DMS53 (cell line): ENCODE data around the gene BLCAP.
"Not testable (repeated sequence)": the region's sequence is repeated elsewhere in the genome, so short reads cannot be mapped to it uniquely, and the experiment has no call there.

Experiments used
- DNase-seq: peaks from one replicate; lab custom pipeline; 2025; lab: John Stamatoyannopoulos, UW

Gene BLCAP, protein sequence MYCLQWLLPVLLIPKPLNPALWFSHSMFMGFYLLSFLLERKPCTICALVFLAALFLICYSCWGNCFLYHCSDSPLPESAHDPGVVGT

DNA sequence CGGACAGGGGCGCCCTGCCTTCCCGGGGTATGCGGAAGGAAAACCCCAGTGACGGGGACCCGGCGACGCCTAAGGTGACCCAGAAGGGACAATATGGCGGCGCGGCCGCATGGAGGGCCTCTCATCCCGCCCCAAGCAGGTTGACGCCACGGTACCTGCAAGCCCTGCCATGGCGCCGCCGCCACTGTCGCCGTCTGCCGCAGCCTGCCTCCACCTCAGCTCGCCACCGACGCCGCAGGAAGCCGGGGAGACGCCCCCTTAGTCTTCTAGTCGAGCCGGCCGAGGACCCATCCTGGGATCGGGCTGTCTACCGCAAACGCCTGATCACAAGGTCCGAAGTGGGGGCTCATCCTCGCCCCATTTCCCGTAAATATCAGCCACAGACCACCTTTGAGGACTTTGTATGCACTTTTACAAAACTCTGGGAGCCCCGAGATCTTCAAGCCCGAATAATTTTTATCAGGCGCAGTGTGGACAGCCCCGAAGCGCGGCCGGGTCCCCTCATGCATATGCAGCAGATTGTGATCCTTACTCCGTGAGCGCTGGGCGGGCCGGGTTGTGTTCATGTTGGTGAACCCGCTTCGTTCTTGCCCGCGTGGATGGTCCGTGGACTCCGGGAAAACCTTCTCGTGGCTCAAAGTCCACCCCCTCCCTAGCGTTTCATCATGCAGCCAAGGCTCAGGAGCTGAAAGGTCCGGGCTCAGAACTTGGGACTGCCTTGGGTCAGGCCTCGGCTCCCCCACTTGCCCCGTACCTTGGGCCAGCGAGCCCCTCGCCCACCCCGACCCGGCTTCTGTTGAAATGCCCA, at the start of gene BLCAP:
Gene BLCAP (minus strand): TSS at position 239 of the 808 bp plus-strand sequence. CDS start 8,702 bp downstream, outside the sequence.
- DNase-seq = peak; percentile 95

DNA sequence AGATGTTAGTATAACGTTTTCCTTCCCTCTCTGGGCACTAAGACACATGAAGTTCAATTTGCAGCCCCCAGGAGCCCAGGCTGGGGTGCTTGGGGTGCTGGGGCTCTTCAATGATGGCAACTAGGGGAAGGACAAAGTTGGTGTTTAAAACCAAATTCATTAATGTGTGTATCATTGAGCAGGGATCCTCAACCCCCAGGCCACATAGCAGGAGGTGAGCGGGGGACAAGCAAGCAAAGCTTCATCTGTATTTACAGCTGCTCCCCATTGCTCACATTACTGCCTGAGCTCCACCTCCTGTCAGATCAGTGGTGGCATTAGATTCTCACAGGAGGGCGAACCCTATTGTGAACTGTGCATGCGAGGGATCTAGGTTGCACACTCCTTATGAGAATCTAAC, 49.8 kb upstream of the BLCAP start:
- DNase-seq = not testable (repeated sequence)

DNA sequence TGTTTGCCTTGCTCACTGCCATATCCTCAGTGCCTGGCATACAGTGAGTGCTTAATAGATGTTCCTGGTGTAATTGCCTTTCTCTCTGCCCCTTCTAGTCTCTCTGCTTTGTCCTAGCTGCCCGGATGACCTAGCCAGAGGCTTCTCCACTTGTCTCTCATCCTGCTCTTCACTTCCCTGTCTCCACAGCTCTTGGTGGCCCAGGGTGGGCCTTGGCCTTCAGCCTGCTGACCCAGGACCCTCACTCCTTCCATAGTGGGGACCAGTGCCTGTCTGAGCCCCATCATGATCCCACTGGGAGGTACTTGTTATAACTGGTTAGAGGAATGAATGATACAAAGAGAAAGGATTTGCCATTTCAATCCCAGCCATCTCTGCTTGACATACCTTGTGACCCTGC, 49.2 kb upstream of the BLCAP start:
- DNase-seq = no peak

DNA sequence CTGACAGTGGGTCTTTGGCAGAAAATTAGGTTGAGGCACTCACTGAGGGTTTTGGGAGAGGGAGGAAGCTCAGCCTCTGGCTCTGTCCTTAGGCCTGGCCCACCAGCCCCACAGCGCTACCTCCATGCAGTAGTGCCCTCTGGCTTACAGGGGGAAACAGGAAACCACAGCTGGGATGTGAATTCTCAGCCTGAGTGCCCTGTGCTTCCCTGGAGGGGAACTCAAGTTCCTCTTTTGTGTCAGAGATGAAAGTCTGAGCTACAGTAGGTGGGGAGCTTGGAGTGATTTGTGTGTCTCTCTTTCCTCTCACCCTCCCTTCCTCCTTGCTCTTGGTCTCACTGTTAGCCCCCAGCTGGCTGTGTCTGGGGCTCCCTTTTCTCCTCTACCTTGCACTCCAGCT, 48.2 kb upstream of the BLCAP start:
- no peak for DNase-seq

DNA sequence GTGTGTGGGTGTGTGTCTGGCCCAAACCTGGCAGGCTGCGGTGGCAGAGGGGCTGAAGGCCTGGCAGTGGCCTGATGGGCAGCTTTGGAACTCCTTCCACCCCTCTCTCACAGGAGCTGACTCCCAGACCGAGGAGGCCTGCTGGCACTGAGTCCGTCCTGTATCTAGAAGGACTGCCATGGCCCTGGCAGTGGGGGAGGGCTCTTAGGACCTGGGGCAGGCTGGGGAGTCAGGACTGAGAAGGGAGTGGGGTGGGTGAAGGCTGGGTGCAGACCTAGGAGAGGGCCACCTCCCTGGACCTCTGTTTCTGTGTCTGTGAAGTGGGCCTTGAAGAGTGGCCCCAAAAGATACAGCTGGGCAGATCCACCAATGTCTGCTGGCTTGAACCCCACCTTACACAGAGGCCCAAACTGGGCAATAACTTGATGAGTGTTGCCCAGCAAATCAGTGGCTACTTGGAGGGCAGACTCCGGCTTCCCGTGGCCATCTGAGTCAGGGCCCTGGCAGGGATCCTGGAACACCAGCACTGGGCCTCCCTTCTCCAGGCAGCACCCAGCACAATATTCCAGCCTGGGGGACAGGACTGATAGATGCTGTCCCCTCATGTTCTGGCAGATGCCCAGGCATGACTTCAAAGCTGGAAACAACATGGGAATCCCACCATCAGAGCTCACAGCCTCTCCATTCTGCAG, 46.7 kb upstream of the BLCAP start:
- DNase-seq = no peak

DNA sequence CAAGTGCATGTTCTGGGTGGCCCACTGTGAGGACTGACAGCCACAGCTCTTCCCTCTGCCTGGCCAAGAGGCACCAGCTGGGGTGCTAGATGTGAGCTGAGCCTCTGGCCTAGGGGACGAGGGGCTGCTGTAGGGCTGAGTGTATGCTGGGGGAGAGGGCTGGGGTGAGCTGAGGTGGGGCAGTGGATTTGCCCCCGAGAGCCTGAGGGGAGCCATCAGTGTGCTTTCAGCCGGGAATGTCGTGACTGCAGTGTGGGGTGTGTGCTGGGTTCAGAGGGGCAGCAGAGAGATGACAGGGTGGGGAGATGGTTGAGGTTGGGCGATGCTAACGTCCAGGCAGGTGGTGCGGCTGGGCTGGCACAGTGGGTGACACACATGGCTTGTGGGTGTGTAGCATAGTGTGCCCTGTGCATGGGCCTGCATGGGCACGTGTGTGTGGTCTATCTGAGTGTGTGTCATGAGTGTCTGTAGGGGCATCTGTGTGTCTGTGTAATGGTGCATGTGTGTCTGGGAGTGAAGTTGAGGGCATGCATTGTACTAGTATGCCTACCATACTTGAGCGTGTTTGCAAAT, 46.0 kb upstream of the BLCAP start:
- DNase-seq = no peak

DNA sequence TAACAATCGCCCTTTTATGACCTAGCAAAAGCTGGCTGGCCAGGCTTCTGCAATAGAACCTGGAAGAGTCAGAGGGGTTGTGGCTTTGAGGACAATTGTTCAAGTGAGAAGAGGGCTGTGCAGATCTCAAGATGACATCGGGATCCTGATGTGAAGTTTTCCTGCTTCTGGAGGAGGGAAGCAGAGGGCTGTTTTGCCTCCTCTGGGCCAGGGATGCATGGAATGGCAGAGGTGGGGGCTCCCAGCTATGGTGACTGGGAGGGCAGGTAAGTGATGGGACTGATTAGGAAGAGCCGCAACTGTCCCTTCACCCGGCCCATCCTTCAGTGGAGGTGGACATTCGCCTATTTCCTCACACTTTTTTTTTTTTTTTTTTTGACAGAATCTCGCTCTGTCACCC, 43.4 kb upstream of the BLCAP start:
- no peak for DNase-seq

DNA sequence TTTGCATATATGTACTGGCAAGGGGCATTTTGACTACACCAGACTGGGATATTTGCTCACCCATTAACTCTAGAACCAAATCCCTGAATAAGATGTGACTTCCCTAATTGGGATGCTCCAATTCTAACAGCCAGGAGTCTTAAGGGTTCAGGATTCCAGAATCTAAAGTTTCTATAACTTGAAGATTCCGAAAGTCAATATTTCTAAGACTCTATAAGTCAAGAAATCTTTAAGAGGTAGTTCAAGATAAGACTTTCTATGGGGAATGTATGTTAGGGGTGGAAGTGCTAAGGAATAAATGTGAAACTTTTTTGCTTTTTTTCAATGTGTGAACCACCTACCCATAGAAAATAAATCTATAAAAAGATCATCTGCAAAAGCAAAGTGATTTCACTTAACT, 42.7 kb upstream of the BLCAP start:
- DNase-seq = no peak

DNA sequence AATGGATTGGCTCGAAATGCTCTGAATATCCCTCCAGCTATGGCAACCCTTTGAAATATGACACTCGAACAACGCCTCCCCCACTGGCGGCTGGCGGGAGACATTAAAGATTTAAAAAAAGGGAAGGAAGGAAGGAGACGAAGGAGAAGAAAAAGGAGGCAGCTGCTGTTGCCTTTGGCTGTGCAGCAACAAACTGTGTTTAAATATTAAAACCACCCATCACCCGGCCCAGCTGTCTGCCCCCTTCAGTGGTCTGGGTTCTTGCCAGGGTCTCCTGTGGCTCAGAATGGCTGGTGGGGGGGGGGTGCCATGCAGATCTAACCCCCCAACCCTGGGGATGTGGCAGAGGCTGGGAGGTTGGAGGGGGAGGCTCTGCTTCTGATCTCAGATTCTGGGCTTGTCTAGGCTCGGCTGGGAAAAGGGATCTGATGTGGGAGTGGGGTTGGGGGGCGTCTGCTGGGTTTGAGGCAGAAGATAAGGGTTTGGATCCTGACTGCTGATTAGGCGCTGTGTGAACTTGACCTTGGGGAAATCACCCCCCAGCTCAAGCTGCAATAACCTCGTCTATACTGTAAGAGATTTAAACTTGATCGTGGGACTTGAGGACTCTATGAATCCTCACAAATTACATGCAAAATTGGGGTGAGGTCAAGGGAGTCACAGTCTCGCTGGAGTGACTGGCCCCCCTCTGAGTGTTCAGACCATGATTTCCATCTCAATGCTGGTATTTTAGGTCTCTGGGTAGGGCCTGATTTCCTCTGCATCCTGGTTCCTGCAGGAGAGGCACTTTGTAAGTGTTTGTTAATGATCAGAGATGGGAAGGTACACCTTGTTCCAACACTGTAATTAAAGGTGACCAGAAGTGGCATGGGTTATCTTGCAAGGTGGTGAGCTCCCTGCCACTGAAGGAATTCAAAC, 40.3 kb upstream of the BLCAP start:
- peak; percentile 14 for DNase-seq

DNA sequence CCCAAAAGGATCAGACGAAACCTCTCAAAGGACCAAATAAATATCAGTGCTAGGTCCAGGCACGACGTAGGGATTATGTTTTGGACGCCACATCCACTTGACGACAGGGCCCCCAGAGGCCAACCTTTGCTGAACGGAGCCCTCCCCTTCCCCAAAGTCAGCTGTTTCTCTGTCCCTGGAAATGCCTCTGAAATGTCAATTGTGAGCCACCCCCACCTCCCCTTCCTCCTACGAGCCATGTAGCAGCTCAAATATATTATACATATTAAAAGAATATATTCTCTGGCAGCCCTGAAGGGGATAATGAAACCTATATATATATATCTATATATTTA, 39.6 kb upstream of the BLCAP start:
- no peak for DNase-seq

DNA sequence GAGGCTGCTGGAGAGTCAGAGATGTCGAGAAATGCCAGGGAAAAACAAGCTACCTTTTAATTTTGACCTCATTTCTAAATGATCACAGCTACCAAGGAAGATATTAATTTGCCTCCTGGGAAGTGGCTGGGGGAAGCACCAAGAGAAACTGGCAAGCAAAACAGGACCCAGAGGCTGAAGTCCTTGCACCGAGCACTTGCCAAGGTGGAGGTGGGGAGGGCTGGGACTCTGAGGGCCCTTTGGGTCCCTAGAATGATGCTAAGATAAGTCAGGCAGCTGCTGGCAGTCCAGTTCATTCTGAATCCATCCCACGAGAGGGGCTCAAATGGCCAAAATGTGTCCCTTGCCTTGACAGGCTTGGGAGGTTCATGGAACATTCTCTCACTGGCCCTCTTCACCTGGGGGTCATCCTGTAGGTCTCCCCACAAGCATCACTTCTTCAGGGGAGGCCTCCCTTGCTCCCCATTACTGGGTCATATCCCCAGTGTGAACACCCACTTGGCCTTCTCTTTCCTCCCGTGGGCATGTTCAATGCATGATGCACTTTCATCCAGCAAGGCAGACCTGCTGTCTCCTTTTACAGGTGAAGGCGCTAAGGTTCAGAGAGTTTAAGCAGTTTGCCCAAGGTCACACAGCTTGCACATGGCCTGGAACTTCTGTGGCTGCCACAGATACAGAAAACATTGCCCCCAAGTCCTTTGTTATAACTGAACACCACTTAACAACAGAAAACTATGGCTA, 39.1 kb upstream of the BLCAP start:
- DNase-seq = no peak

DNA sequence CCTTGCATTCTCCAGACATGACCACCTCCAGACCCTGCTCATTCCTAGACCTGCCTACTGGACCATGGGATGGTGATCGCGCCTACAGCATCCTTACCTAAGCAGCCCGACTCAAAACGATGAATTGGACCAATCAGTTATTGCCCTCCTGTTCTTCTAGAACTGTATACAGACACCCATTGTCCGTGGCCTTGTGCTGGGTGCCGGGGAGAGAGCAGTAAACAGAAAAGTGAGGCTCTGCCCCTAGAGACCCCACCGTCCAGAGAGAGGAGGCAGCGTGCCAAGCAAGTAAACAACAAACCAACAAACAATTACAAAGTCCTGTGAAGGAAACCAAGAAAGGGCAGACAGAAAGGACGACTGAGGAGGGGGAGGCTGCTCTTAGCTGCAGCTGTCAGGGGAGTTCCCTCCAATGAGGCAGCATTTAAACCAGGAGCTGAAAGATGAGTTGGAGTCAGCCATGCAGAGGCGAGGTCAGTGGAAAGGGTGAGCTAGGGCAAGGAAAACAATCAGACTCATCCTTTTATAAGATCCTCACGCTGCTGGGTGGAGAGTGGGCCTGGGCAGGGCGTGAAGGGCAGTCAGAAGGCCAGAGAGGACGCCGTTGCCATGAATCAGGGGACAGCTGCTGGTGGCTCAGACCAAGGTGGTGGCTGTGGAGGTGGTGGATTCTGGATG, 37.6 kb upstream of the BLCAP start:
- DNase-seq = peak; percentile 10

DNA sequence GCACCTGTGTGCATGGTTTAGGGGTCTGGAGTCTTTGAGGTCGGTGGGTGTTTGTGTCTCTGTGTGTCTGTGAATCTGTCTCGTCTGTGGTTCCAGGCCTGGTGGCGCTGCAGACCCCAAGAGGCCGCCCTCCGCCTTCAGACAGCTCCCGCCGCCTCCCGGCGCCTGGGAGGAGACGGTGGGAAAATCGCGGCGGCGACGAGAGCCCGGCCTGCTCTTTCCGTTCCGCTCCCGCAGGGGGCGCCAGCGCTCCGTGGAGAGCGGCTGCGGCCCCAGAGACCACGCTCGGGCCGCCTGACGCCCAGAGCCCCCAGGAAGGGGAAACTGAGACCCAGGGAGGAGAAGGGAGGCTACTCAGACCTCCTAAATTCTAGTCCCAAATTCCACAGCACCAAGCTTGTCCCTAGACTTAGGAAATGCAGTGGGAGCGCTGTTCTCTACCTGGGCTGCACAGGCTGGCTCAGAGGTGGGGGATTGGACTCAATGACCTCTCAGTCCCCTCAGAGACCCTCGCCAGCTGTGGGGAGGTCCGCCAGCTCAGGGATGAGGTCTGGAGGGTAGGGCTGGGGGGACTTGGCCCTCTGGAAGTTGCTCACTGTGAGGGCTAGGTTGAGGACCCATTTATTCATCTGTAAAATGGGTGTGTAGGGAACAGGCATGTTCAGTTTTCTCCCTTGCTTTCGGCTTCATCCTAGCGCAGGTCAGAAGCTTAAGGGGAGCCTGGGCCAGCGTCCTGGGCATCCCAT, 36.9 kb upstream of the BLCAP start:
- DNase-seq = peak; percentile 63

DNA sequence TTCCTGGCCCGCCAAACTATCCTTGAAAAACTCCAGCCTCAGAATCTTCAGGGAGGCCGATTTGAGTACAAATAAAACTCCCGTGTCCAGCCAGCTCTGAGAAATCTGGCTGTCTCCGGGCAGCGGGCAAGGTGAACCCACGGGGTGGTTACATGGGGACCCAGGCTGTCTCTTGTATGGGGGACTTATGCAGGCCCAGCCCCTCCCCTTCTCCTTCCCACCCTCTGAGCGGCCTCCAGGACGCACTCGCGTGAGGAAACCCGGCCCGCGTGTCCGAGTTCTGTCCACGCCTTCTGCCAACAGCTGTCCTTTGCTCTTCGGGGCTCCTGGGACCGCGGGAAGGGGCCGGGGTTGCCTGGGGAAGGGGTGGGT, 36.3 kb upstream of the BLCAP start:
- no peak for DNase-seq

DNA sequence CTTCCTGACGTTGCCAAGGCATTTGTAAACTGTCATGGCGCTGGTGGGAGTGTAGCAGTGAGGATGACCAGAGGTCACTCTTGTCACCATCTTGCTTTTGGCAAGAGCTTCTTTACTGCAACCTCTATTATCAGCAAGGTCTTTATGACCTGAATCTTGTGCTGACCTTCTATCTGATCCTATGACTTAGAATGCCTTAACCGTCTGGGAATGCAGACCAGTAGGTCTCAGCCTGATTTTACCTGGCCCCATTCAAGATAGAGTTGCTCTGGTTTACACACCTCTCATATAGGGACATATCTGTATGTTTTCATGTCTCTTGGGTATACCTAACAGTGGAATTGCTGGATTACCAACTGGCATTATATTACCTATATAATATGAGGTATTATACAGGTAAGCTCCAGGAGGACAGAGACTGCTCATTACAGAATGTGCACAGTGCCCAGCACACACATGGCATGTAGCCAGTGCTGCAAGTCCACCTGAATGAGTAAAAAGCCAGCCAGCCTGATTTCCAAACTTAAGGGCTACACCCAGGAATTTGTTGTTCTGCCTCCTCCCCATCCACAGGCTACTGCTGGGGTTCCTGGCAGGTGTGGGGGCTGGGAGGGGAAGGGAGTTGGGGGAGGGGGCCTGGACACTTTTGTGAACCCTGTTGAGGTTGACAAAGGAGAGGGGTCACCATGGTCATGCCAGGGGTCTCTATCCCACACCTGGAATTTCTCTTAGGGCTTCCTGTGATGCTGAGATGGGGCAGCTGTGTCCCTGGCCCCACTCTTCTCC, 35.2 kb upstream of the BLCAP start:
- no peak for DNase-seq

DNA sequence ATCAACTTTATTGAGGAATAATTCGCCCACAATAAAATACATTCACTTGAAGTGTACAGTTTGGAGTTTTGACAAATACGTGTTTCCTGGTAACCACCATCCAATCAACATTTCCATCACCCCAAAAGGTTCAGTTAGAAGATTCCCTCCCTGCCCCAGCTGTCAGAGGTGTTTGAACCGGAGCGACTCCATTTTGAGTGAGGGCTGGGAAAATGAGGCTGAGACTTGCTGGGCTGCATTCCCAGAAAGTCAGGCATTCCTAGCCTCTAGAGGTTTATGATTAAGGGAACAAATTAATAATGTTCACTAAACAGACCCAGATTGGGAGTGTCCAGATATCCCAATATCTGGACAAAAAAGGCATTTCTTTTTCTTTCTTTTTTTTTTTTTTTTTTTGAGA, 33.0 kb upstream of the BLCAP start:
- no peak for DNase-seq

DNA sequence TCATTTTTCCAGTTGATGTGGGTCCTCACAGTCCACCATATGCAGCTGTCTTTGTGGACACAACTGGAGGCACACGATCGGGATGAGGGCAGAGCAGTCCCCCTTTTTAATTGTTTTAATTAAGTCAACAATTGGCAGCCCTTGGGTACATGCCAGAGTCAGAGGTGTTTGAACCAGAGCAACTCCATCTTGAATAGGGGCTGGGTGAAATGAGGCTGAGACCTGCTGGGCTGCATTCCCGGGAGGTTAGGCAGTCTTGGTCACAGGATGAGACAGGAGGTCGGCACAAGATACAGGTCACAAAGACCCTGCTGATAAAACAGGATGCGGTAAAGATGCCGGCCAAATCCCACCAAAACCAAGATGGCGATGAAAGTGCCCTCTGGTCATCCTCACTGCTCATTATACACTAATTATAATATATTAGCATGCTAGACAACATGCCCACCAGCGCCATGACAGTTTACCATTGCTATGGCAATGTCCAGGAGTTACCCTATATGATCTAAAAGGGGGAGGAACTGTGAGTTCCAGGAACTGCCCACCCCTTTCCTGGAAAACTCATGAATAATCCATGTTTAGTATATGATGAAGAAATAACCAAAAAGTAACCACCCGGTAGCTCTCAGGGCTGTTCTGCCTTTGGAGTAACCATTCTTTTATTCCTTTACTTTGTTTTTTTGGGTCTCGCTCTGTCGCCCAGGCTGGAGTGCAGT, 31.8 kb upstream of the BLCAP start:
- no peak for DNase-seq

DNA sequence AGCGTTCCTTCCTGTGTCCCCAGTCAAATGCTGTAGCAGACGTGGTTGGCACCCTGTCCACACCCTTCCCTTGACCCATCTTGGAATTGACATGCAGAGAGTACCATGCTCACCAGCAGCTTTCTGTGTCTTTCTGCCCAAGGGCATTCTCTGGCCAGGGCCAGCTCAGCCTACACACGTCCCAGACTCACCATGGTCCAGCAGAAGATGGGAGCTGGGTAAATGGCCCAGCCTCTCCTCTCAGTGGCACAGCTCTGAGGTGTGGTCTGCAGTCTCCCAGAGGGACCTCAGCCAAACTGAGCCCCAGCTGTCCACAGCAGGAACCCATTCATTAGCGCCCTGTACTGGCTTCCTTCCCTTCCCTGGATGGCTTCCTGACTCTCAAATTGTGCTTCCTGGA, 31.1 kb upstream of the BLCAP start:
- DNase-seq = no peak

DNA sequence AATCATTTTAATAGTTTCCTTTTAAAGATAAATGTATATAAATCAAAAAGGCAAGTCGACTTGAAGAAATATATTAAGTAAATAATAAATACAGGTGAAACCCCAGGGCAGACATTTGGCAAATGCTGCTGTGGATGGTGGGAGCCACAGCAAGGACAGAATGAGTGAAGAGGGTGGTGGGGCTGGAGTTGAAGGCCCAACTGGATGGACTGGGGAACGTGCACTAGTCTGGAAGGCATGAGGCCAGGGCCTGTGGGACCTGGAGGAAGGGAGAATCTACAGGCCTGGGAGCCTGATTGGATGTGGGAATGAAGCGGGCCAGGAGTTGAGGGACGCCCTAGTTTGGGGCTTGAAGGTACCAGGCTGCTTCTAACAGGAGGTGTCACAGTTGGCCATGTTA, 30.6 kb upstream of the BLCAP start:
- DNase-seq = no peak
